H9 (cell line): ENCODE measurements around the gene OMP. TPM values are rescaled to one million over a fixed set of nuclear protein-coding genes. Genes with fewer than 3 reads are reported as not detected.

Experiments used
- DNase-seq: peaks from one replicate; pipeline ENCODE4 v3.0.0-alpha.2; 2017
- H2AFZ ChIP-seq: one replicate; pipeline ENCODE4 v1.6.1; 2013; ENCODE audit warnings: mild to moderate bottlenecking, low read length, control low read depth, moderate library complexity
- H2AK5ac ChIP-seq: 2 replicates; pipeline ENCODE4 v1.6.1; 2013; ENCODE audit warnings: low read length, control low read depth, mixed read lengths; ENCODE audit not compliant: insufficient read length
- H2BK120ac ChIP-seq: one replicate; pipeline ENCODE4 v1.6.1; 2013; ENCODE audit warnings: low read depth, mild to moderate bottlenecking, low read length, control low read depth, inconsistent platforms; ENCODE audit not compliant: poor library complexity, severe bottlenecking
- H2BK12ac ChIP-seq: 2 replicates; pipeline ENCODE4 v1.6.1; 2013; ENCODE audit warnings: low read length, control low read depth, mixed read lengths, low read depth; ENCODE audit not compliant: insufficient read length
- H2BK15ac ChIP-seq: 2 replicates; pipeline ENCODE4 v1.6.1; 2013; ENCODE audit warnings: low read depth, low read length, control low read depth
- H2BK20ac ChIP-seq: one replicate; pipeline ENCODE4 v1.6.1; 2013; ENCODE audit warnings: low read depth, mild to moderate bottlenecking, low read length, control low read depth, inconsistent platforms; ENCODE audit not compliant: poor library complexity, severe bottlenecking
- H2BK5ac ChIP-seq: 2 replicates; pipeline ENCODE4 v1.6.1; 2013; ENCODE audit warnings: low read length, control low read depth, mixed read lengths; ENCODE audit not compliant: insufficient read length
- H3K14ac ChIP-seq: 2 replicates; pipeline ENCODE4 v1.6.1; 2013; ENCODE audit warnings: low read length, control low read depth; ENCODE audit not compliant: insufficient read depth
- H3K18ac ChIP-seq: 2 replicates; pipeline ENCODE4 v1.6.1; 2013; ENCODE audit warnings: low read depth, mild to moderate bottlenecking, mixed read lengths, low read length, control low read depth; ENCODE audit not compliant: insufficient read length
- H3K23ac ChIP-seq: 2 replicates; pipeline ENCODE4 v1.6.1; 2013; ENCODE audit warnings: low read length, control low read depth, mixed read lengths, low read depth; ENCODE audit not compliant: insufficient read length
- H3K23me2 ChIP-seq: 2 replicates; pipeline ENCODE4 v1.6.1; 2013; ENCODE audit warnings: low read depth, mild to moderate bottlenecking, mixed read lengths, low read length, control low read depth; ENCODE audit not compliant: insufficient read length, poor library complexity, severe bottlenecking
- H3K27ac ChIP-seq: 2 replicates; pipeline ENCODE4 v1.5.1; 2013; ENCODE audit warnings: low read length, control low read depth, mixed read lengths, low read depth; ENCODE audit not compliant: insufficient read length
- H3K27me3 ChIP-seq: 2 replicates; pipeline ENCODE4 v1.6.1; 2013; ENCODE audit warnings: low read length, control low read depth, inconsistent platforms; ENCODE audit not compliant: insufficient read depth
- H3K4ac ChIP-seq: 2 replicates; pipeline ENCODE4 v1.6.1; 2013; ENCODE audit warnings: low read depth, mild to moderate bottlenecking, control low read depth, inconsistent platforms, low read length, moderate library complexity
- H3K4me1 ChIP-seq: 2 replicates; pipeline ENCODE4 v1.6.1; 2013; ENCODE audit warnings: low read length, control low read depth, inconsistent platforms; ENCODE audit not compliant: insufficient read depth
- H3K4me2 ChIP-seq: 2 replicates; pipeline ENCODE4 v1.6.1; 2013; ENCODE audit warnings: low read length, control low read depth, mixed read lengths; ENCODE audit not compliant: insufficient read length, insufficient read depth
- H3K56ac ChIP-seq: 2 replicates; pipeline ENCODE4 v1.6.1; 2013; ENCODE audit warnings: low read depth, mild to moderate bottlenecking, mixed read lengths, low read length, control low read depth; ENCODE audit not compliant: insufficient read length
- H3K79me1 ChIP-seq: 2 replicates; pipeline ENCODE4 v1.6.1; 2013; ENCODE audit warnings: low read depth, mild to moderate bottlenecking, moderate library complexity, low read length, control low read depth, inconsistent platforms; ENCODE audit not compliant: insufficient read depth, poor library complexity, severe bottlenecking
- H3K79me2 ChIP-seq: 2 replicates; pipeline ENCODE4 v1.6.1; 2013; ENCODE audit warnings: low read length, control low read depth, inconsistent platforms; ENCODE audit not compliant: insufficient read depth
- H3K9ac ChIP-seq: 2 replicates; pipeline ENCODE4 v1.6.1; 2013; ENCODE audit warnings: low read length, control low read depth, mixed read lengths; ENCODE audit not compliant: insufficient read length; ENCODE audit errors: extremely low read depth
- H3K9me3 ChIP-seq: one replicate; pipeline ENCODE4 v1.6.1; 2013; ENCODE audit warnings: low read depth, low read length, inconsistent platforms; ENCODE audit not compliant: control insufficient read depth
- H3T11ph ChIP-seq: one replicate; pipeline ENCODE4 v1.6.1; 2013; ENCODE audit warnings: mild to moderate bottlenecking, low read length, control low read depth, inconsistent platforms
- H4K20me1 ChIP-seq: one replicate; pipeline ENCODE4 v1.6.1; 2013; ENCODE audit not compliant: control insufficient read depth, insufficient read length, insufficient read depth
- H4K5ac ChIP-seq: 2 replicates; pipeline ENCODE4 v1.6.1; 2013; ENCODE audit warnings: low read depth, mild to moderate bottlenecking, mixed read lengths, low read length, control low read depth; ENCODE audit not compliant: insufficient read length
- H4K8ac ChIP-seq: replicated peaks from 2 replicates; pipeline ENCODE4 v1.6.1; 2013; ENCODE audit warnings: low read length, control low read depth, mixed read lengths, low read depth; ENCODE audit not compliant: insufficient read length
- H4K91ac ChIP-seq: 2 replicates; pipeline ENCODE4 v1.6.1; 2013; ENCODE audit warnings: low read depth, mild to moderate bottlenecking, moderate library complexity, mixed read lengths, low read length, control low read depth; ENCODE audit not compliant: insufficient read length
- H3K27ac Mint-ChIP-seq, 3 experiments: 2 replicates in 2 of 3; 3 replicates in 1 of 3; pipeline ENCODE4 v1.8.0; 2020 to 2021; ENCODE audit warnings: mixed read lengths in 3 of 3, mild to moderate bottlenecking in 1 of 3, moderate library complexity in 1 of 3
- H3K27me3 Mint-ChIP-seq: 2 replicates; pipeline ENCODE4 v1.8.0; 2021; ENCODE audit warnings: low read depth, mild to moderate bottlenecking, moderate library complexity, mixed read lengths
- H3K36me3 Mint-ChIP-seq, 3 experiments: 2 replicates in 2 of 3; 3 replicates in 1 of 3; pipeline ENCODE4 v1.8.0; 2020 to 2021; ENCODE audit warnings: low read depth in 3 of 3, mixed read lengths in 3 of 3; ENCODE audit not compliant: insufficient read depth in 1 of 3
- H3K4me1 Mint-ChIP-seq, 2 experiments: 2 replicates each; pipeline ENCODE4 v1.8.0; 2020; ENCODE audit warnings: mixed read lengths in 2 of 2
- H3K4me3 Mint-ChIP-seq, 2 experiments: 2 replicates in 1 of 2; 3 replicates in 1 of 2; pipeline ENCODE4 v1.8.0; 2020 to 2021; ENCODE audit warnings: mild to moderate bottlenecking in 2 of 2, mixed read lengths in 2 of 2, moderate library complexity in 1 of 2
- H3K9me3 Mint-ChIP-seq, 2 experiments: 2 replicates in 1 of 2; 3 replicates in 1 of 2; pipeline ENCODE4 v1.8.0; 2020; ENCODE audit warnings: mild to moderate bottlenecking in 2 of 2, mixed read lengths in 2 of 2, moderate library complexity in 1 of 2
- CTCF ChIP-seq: fragments of 200-600 bp; sonication (generic); conservative IDR thresholded peaks from 3 replicates; pipeline ENCODE4 v1.8.0; 2021; ENCODE audit warnings: antibody characterized with exemption, mild to moderate bottlenecking
- WGBS: extraction: QIAGEN DNeasy Blood & Tissue Kit; methylation state at CpG from one replicate; pipeline ENCODE4 v1.1.7; 2013; ENCODE audit warnings: missing lambda C conversion rate, low lambda C conversion rate, mixed read lengths; ENCODE audit not compliant: insufficient read length; ENCODE audit errors: extremely low coverage; 5-methylcytosine and 5-hydroxymethylcytosine counted together
- total RNA-seq: library from RNA; stranded (reverse); gene quantifications from 2 replicates; pipeline ENCODE4 v1.2.1, GENCODE V29; 2021

The OMP gene
- total RNA-seq, 1 experiment from 2014 or later = not detected

GRCh38 chr11:77093987-77094840, 8.4 kb upstream of the OMP start:
- Histone ChIP-seq H3K56ac (no peak overlapping the region), H2BK20ac (no peak overlapping the region), H3K9me3 (no peaks in the 10 kb centered on the region), H3K14ac (no peak overlapping the region), H4K20me1 (no peaks in the 10 kb centered on the region), H4K5ac (no peak overlapping the region), H2BK120ac (no peak overlapping the region), H3K79me2 (no peaks in the 10 kb centered on the region), H3T11ph (no peak overlapping the region), H3K23me2 (no peaks in the 10 kb centered on the region), H3K79me1 (no peaks in the 10 kb centered on the region), H2BK5ac (no peak overlapping the region), H2BK12ac (no peak overlapping the region), H2AFZ (no peak overlapping the region), H3K9ac (no peak overlapping the region), H4K8ac (no peak overlapping the region), H3K27me3 (no peaks in the 10 kb centered on the region), H3K4ac (no peak overlapping the region), H3K4me2 (no peak overlapping the region), H3K18ac (no peak overlapping the region), H3K23ac (no peak overlapping the region), H2AK5ac (no peak overlapping the region), H2BK15ac (no peak overlapping the region), H4K91ac (no peak overlapping the region), H3K4me1 (no peaks in the 10 kb centered on the region), H3K27ac (no peak overlapping the region)
- Mint-ChIP-seq H3K4me1 (peaks cover 6 to 19% of the 10 kb centered on the region in 2 experiments), H3K27ac (no peak overlapping the region; a peak in 1 of 7 replicates), H3K27me3 (no peaks in the 10 kb centered on the region), H3K4me3 (no peak overlapping the region), H3K9me3 (peaks cover 0 to 3% of the 10 kb centered on the region in 2 experiments; a peak in 1 of 5 replicates), H3K36me3 (peaks cover 0 to 3% (median 0%) of the 10 kb centered on the region in 3 experiments; a peak in 1 of 7 replicates)
- TF ChIP-seq CTCF = no peak
- DNase-seq = no peak
- WGBS = no CpG with 5 or more reads among the region's 6 CpGs
